H9 (cell line): ENCODE measurements around the gene ZNF691. TPM values are rescaled to one million over a fixed set of nuclear protein-coding genes. Genes with fewer than 3 reads are reported as not detected.
"Not testable (repeated sequence)": the region's sequence is repeated elsewhere in the genome, so short reads cannot be mapped to it uniquely, and the experiment has no call there.

ENCODE experiments used
- DNase-seq: peaks from one replicate; pipeline ENCODE4 v3.0.0-alpha.2; 2017
- H2AFZ ChIP-seq: one replicate; pipeline ENCODE4 v1.6.1; 2013; ENCODE audit warnings: mild to moderate bottlenecking, low read length, control low read depth, moderate library complexity
- H2AK5ac ChIP-seq: 2 replicates; pipeline ENCODE4 v1.6.1; 2013; ENCODE audit warnings: low read length, control low read depth, mixed read lengths; ENCODE audit not compliant: insufficient read length
- H2BK120ac ChIP-seq: one replicate; pipeline ENCODE4 v1.6.1; 2013; ENCODE audit warnings: low read depth, mild to moderate bottlenecking, low read length, control low read depth, inconsistent platforms; ENCODE audit not compliant: poor library complexity, severe bottlenecking
- H2BK12ac ChIP-seq: 2 replicates; pipeline ENCODE4 v1.6.1; 2013; ENCODE audit warnings: low read length, control low read depth, mixed read lengths, low read depth; ENCODE audit not compliant: insufficient read length
- H2BK15ac ChIP-seq: 2 replicates; pipeline ENCODE4 v1.6.1; 2013; ENCODE audit warnings: low read depth, low read length, control low read depth
- H2BK20ac ChIP-seq: one replicate; pipeline ENCODE4 v1.6.1; 2013; ENCODE audit warnings: low read depth, mild to moderate bottlenecking, low read length, control low read depth, inconsistent platforms; ENCODE audit not compliant: poor library complexity, severe bottlenecking
- H2BK5ac ChIP-seq: 2 replicates; pipeline ENCODE4 v1.6.1; 2013; ENCODE audit warnings: low read length, control low read depth, mixed read lengths; ENCODE audit not compliant: insufficient read length
- H3K14ac ChIP-seq: 2 replicates; pipeline ENCODE4 v1.6.1; 2013; ENCODE audit warnings: low read length, control low read depth; ENCODE audit not compliant: insufficient read depth
- H3K18ac ChIP-seq: 2 replicates; pipeline ENCODE4 v1.6.1; 2013; ENCODE audit warnings: low read depth, mild to moderate bottlenecking, mixed read lengths, low read length, control low read depth; ENCODE audit not compliant: insufficient read length
- H3K23ac ChIP-seq: 2 replicates; pipeline ENCODE4 v1.6.1; 2013; ENCODE audit warnings: low read length, control low read depth, mixed read lengths, low read depth; ENCODE audit not compliant: insufficient read length
- H3K23me2 ChIP-seq: 2 replicates; pipeline ENCODE4 v1.6.1; 2013; ENCODE audit warnings: low read depth, mild to moderate bottlenecking, mixed read lengths, low read length, control low read depth; ENCODE audit not compliant: insufficient read length, poor library complexity, severe bottlenecking
- H3K27ac ChIP-seq: 2 replicates; pipeline ENCODE4 v1.5.1; 2013; ENCODE audit warnings: low read length, control low read depth, mixed read lengths, low read depth; ENCODE audit not compliant: insufficient read length
- H3K27me3 ChIP-seq: 2 replicates; pipeline ENCODE4 v1.6.1; 2013; ENCODE audit warnings: low read length, control low read depth, inconsistent platforms; ENCODE audit not compliant: insufficient read depth
- H3K4ac ChIP-seq: 2 replicates; pipeline ENCODE4 v1.6.1; 2013; ENCODE audit warnings: low read depth, mild to moderate bottlenecking, control low read depth, inconsistent platforms, low read length, moderate library complexity
- H3K4me1 ChIP-seq: 2 replicates; pipeline ENCODE4 v1.6.1; 2013; ENCODE audit warnings: low read length, control low read depth, inconsistent platforms; ENCODE audit not compliant: insufficient read depth
- H3K4me2 ChIP-seq: 2 replicates; pipeline ENCODE4 v1.6.1; 2013; ENCODE audit warnings: low read length, control low read depth, mixed read lengths; ENCODE audit not compliant: insufficient read length, insufficient read depth
- H3K56ac ChIP-seq: 2 replicates; pipeline ENCODE4 v1.6.1; 2013; ENCODE audit warnings: low read depth, mild to moderate bottlenecking, mixed read lengths, low read length, control low read depth; ENCODE audit not compliant: insufficient read length
- H3K79me1 ChIP-seq: 2 replicates; pipeline ENCODE4 v1.6.1; 2013; ENCODE audit warnings: low read depth, mild to moderate bottlenecking, moderate library complexity, low read length, control low read depth, inconsistent platforms; ENCODE audit not compliant: insufficient read depth, poor library complexity, severe bottlenecking
- H3K79me2 ChIP-seq: 2 replicates; pipeline ENCODE4 v1.6.1; 2013; ENCODE audit warnings: low read length, control low read depth, inconsistent platforms; ENCODE audit not compliant: insufficient read depth
- H3K9ac ChIP-seq: 2 replicates; pipeline ENCODE4 v1.6.1; 2013; ENCODE audit warnings: low read length, control low read depth, mixed read lengths; ENCODE audit not compliant: insufficient read length; ENCODE audit errors: extremely low read depth
- H3K9me3 ChIP-seq: one replicate; pipeline ENCODE4 v1.6.1; 2013; ENCODE audit warnings: low read depth, low read length, inconsistent platforms; ENCODE audit not compliant: control insufficient read depth
- H3T11ph ChIP-seq: one replicate; pipeline ENCODE4 v1.6.1; 2013; ENCODE audit warnings: mild to moderate bottlenecking, low read length, control low read depth, inconsistent platforms
- H4K20me1 ChIP-seq: one replicate; pipeline ENCODE4 v1.6.1; 2013; ENCODE audit not compliant: control insufficient read depth, insufficient read length, insufficient read depth
- H4K5ac ChIP-seq: 2 replicates; pipeline ENCODE4 v1.6.1; 2013; ENCODE audit warnings: low read depth, mild to moderate bottlenecking, mixed read lengths, low read length, control low read depth; ENCODE audit not compliant: insufficient read length
- H4K8ac ChIP-seq: replicated peaks from 2 replicates; pipeline ENCODE4 v1.6.1; 2013; ENCODE audit warnings: low read length, control low read depth, mixed read lengths, low read depth; ENCODE audit not compliant: insufficient read length
- H4K91ac ChIP-seq: 2 replicates; pipeline ENCODE4 v1.6.1; 2013; ENCODE audit warnings: low read depth, mild to moderate bottlenecking, moderate library complexity, mixed read lengths, low read length, control low read depth; ENCODE audit not compliant: insufficient read length
- H3K27ac Mint-ChIP-seq, 3 experiments: 2 replicates in 2 of 3; 3 replicates in 1 of 3; pipeline ENCODE4 v1.8.0; 2020 to 2021; ENCODE audit warnings: mixed read lengths in 3 of 3, mild to moderate bottlenecking in 1 of 3, moderate library complexity in 1 of 3
- H3K27me3 Mint-ChIP-seq: 2 replicates; pipeline ENCODE4 v1.8.0; 2021; ENCODE audit warnings: low read depth, mild to moderate bottlenecking, moderate library complexity, mixed read lengths
- H3K36me3 Mint-ChIP-seq, 3 experiments: 2 replicates in 2 of 3; 3 replicates in 1 of 3; pipeline ENCODE4 v1.8.0; 2020 to 2021; ENCODE audit warnings: low read depth in 3 of 3, mixed read lengths in 3 of 3; ENCODE audit not compliant: insufficient read depth in 1 of 3
- H3K4me1 Mint-ChIP-seq, 2 experiments: 2 replicates each; pipeline ENCODE4 v1.8.0; 2020; ENCODE audit warnings: mixed read lengths in 2 of 2
- H3K4me3 Mint-ChIP-seq, 2 experiments: 2 replicates in 1 of 2; 3 replicates in 1 of 2; pipeline ENCODE4 v1.8.0; 2020 to 2021; ENCODE audit warnings: mild to moderate bottlenecking in 2 of 2, mixed read lengths in 2 of 2, moderate library complexity in 1 of 2
- H3K9me3 Mint-ChIP-seq, 2 experiments: 2 replicates in 1 of 2; 3 replicates in 1 of 2; pipeline ENCODE4 v1.8.0; 2020; ENCODE audit warnings: mild to moderate bottlenecking in 2 of 2, mixed read lengths in 2 of 2, moderate library complexity in 1 of 2
- CTCF ChIP-seq: fragments of 200-600 bp; sonication (generic); conservative IDR thresholded peaks from 3 replicates; pipeline ENCODE4 v1.8.0; 2021; ENCODE audit warnings: antibody characterized with exemption, mild to moderate bottlenecking
- WGBS: extraction: QIAGEN DNeasy Blood & Tissue Kit; methylation state at CpG from one replicate; pipeline ENCODE4 v1.1.7; 2013; ENCODE audit warnings: missing lambda C conversion rate, low lambda C conversion rate, mixed read lengths; ENCODE audit not compliant: insufficient read length; ENCODE audit errors: extremely low coverage; 5-methylcytosine and 5-hydroxymethylcytosine counted together
- total RNA-seq: library from RNA; stranded (reverse); gene quantifications from 2 replicates; pipeline ENCODE4 v1.2.1, GENCODE V29; 2021

ZNF691 gene
- total RNA-seq, 1 experiment from 2014 or later: 20.1 TPM

- no CpG with 5 or more reads among the region's 5 CpGs for WGBS
- Histone ChIP-seq H3K23me2 (no peaks in the 10 kb centered on the region), H2AFZ (no peak overlapping the region), H3K27me3 (no peaks in the 10 kb centered on the region), H3K23ac (no peak overlapping the region), H3K4ac (no peak overlapping the region), H2BK15ac (no peak overlapping the region), H2BK120ac (no peak overlapping the region), H3K4me1 (no peaks in the 10 kb centered on the region), H3K56ac (no peak overlapping the region), H2BK20ac (no peak overlapping the region), H2BK5ac (no peak overlapping the region), H3K4me2 (no peak overlapping the region), H3K79me1 (no peaks in the 10 kb centered on the region), H4K5ac (no peak overlapping the region), H3K9ac (no peak overlapping the region), H2AK5ac (no peak overlapping the region), H3K27ac (no peak overlapping the region), H3K9me3 (no peaks in the 10 kb centered on the region), H3K79me2 (no peaks in the 10 kb centered on the region), H3T11ph (no peak overlapping the region), H4K8ac (no peak overlapping the region), H2BK12ac (no peak overlapping the region), H3K14ac (no peak overlapping the region), H4K20me1 (no peaks in the 10 kb centered on the region), H3K18ac (no peak overlapping the region), H4K91ac (no peak overlapping the region)
- no peaks in the 10 kb centered on the region for H3K4me1 Mint-ChIP-seq
- no peak for TF ChIP-seq CTCF
- no peak for DNase-seq
- no peaks in the 10 kb centered on the region for H3K36me3 Mint-ChIP-seq
- H3K4me3 Mint-ChIP-seq: no peak overlapping the region
- peaks cover 0 to 2% of the 10 kb centered on the region in 2 experiments; a peak in 3 of 5 replicates for H3K9me3 Mint-ChIP-seq
- H3K27ac Mint-ChIP-seq: no peak overlapping the region
- H3K27me3 Mint-ChIP-seq: peaks cover 3% of the 10 kb centered on the region
These were observed 45.2 kb downstream of the ZNF691 start for GRCh38 chr1:42891465-42892138.

GRCh38 chr1:42899960-42900359 is 53.5 kb downstream of the ZNF691 start:
- H3K4me1 Mint-ChIP-seq: not testable (repeated sequence)

More at GRCh38 chr1:42899960-42900359, 53.5 kb downstream of the ZNF691 start:
- not testable (repeated sequence) for H4K91ac ChIP-seq, H3K14ac ChIP-seq, H3K23ac ChIP-seq, H3K4ac ChIP-seq, H4K20me1 ChIP-seq, H3K9ac ChIP-seq, H4K5ac ChIP-seq, H3K9me3 ChIP-seq, H3K36me3 Mint-ChIP-seq, H3K79me1 ChIP-seq, H2AK5ac ChIP-seq, H3K4me2 ChIP-seq, H3K27me3 ChIP-seq, H3T11ph ChIP-seq, H3K27ac ChIP-seq, H2BK5ac ChIP-seq, H2AFZ ChIP-seq, H3K56ac ChIP-seq, H2BK12ac ChIP-seq, H3K4me3 Mint-ChIP-seq, H3K23me2 ChIP-seq, H2BK15ac ChIP-seq, H2BK20ac ChIP-seq, H4K8ac ChIP-seq, H2BK120ac ChIP-seq, H3K4me1 ChIP-seq, DNase-seq, H3K18ac ChIP-seq, H3K79me2 ChIP-seq, H3K27me3 Mint-ChIP-seq
- H3K9me3 Mint-ChIP-seq: peaks cover 0 to 11% of the 10 kb centered on the region in 2 experiments; a peak in 3 of 5 replicates
- H3K27ac Mint-ChIP-seq: peak overlapping the region in 1 of 3 experiments; percentile 57; a peak in 2 of 7 replicates
- WGBS: no CpG with 5 or more reads among the region's 4 CpGs
